Measurements from ENCODE around the gene TBX21.
A peak's percentile ranks its signal among the peaks of the same experiment; 100 is the strongest.
"Not testable (repeated sequence)": the region's sequence is repeated elsewhere in the genome, so short reads cannot be mapped to it uniquely, and the experiment has no call there.

Gene TBX21

DNA sequence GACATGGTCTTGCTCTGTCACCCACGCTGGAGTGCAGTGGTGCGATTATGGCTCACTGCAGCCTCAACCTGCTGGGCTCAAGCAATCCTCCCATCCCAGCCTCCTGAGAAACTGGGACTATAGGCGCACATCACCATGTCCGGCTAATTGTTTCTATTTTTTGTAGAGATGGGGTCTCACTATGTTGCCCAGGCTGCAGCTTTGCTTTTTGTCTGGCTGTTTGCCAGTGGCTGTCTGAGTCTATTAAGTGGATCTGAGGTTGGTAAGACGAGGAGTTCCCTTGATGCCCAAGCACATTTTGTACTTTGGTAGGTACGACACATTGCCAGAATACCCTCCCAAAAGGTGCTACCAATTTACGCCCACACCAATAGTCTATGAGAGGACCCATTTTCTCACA is 5.1 kb downstream of the TBX21 start:
- DNase-seq (ENCODE audit: insufficient read length) (no peak), FAIRE-seq (no peak)
- TF ChIP-seq POLR2A (IDR thresholded peaks at IDR 0.05; ENCODE audit: low read depth, low read length) = no peak
- TF ChIP-seq POLR2AphosphoS5 (IDR thresholded peaks at IDR 0.05; ENCODE audit: low read depth, low read length) = no peak
- TF ChIP-seq TAF1 (IDR thresholded peaks at IDR 0.05; ENCODE audit: borderline replicate concordance, low read depth, low read length) = no peak

- DNase-seq (ENCODE audit: insufficient read length) (no peak), FAIRE-seq (no peak)
- no peak for TF ChIP-seq TAF1 (IDR thresholded peaks at IDR 0.05; ENCODE audit: borderline replicate concordance, low read depth, low read length)
Observed at GRCh38 chr17:47739150-47739549, 6.1 kb downstream of the TBX21 start.

GRCh38 chr17:47739945-47740344 is 6.9 kb downstream of the TBX21 start:
- FAIRE-seq; DNase-seq (ENCODE audit: insufficient read length): not testable (repeated sequence)

DNA sequence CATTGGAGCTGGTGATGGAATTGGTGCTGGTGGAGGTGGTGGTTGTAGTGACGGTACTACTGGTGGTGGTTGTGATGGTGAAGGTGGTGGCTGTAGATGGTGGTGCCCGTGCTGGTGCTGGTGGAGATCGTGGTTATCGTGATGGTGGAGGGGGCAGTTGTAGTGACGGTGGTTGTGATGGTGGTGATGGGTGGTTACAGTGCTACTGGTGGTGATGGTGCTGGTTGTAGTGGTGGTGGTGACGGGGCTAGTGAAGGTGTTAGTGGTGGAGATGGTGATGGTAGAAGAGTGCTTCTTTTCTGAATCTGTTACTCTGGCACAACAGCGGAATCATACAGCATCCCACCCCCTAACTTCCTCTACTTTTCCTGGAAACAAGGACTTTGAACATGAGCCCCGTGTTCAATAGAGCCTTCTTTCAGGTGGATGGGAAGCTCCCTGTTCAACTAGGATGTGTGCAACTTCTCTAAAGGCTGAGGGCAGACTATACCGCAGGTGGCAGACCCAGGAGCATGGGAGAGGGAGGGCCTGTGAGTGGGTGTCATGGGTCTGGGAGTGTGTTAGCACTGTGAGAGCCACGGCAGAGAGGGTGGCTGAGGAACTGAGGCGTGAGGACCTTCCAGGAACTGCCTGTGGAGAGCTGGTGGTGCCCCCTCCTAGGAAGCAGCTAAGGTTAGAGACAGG is 8.2 kb downstream of the TBX21 start:
- FAIRE-seq (no peak), DNase-seq (ENCODE audit: insufficient read length) (no peak)
- TF ChIP-seq POLR2A (IDR thresholded peaks at IDR 0.05; ENCODE audit: low read depth, low read length) = no peak
- no peak for TF ChIP-seq TAF1 (IDR thresholded peaks at IDR 0.05; ENCODE audit: borderline replicate concordance, low read depth, low read length)
- TF ChIP-seq POLR2AphosphoS5 (IDR thresholded peaks at IDR 0.05; ENCODE audit: low read depth, low read length) = no peak

DNA sequence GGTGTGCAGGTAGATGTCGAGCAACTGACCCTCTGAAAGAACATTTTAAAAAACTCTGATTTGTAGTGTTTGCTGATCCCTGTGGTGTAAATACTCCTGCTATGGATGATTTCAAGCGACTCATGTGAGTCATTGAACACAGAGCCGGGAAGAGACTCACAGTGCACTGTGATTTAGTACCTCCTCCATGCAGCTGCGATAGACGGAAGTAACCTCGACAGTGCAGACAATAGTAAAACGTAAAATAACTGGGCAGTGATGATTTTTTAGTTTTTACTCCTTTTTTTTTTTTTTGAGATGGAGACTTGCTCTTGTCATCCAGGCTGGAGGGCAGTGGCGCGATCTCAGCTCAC is 8.7 kb downstream of the TBX21 start:
- TF ChIP-seq TAF1 (IDR thresholded peaks at IDR 0.05; ENCODE audit: borderline replicate concordance, low read depth, low read length) (no peak), POLR2AphosphoS5 (IDR thresholded peaks at IDR 0.05; ENCODE audit: low read depth, low read length) (no peak)
- no peak for FAIRE-seq
- no peak for DNase-seq (ENCODE audit: insufficient read length)

GRCh38 chr17:47742319-47743181 is 9.5 kb downstream of the TBX21 start:
- FAIRE-seq (no peak), DNase-seq (ENCODE audit: insufficient read length) (peak; percentile 38)
- no peak for TF ChIP-seq TAF1 (IDR thresholded peaks at IDR 0.05; ENCODE audit: borderline replicate concordance, low read depth, low read length)
- TF ChIP-seq POLR2AphosphoS5 (IDR thresholded peaks at IDR 0.05; ENCODE audit: low read depth, low read length) = no peak
- no peak for TF ChIP-seq POLR2A (IDR thresholded peaks at IDR 0.05; ENCODE audit: low read depth, low read length)

DNA sequence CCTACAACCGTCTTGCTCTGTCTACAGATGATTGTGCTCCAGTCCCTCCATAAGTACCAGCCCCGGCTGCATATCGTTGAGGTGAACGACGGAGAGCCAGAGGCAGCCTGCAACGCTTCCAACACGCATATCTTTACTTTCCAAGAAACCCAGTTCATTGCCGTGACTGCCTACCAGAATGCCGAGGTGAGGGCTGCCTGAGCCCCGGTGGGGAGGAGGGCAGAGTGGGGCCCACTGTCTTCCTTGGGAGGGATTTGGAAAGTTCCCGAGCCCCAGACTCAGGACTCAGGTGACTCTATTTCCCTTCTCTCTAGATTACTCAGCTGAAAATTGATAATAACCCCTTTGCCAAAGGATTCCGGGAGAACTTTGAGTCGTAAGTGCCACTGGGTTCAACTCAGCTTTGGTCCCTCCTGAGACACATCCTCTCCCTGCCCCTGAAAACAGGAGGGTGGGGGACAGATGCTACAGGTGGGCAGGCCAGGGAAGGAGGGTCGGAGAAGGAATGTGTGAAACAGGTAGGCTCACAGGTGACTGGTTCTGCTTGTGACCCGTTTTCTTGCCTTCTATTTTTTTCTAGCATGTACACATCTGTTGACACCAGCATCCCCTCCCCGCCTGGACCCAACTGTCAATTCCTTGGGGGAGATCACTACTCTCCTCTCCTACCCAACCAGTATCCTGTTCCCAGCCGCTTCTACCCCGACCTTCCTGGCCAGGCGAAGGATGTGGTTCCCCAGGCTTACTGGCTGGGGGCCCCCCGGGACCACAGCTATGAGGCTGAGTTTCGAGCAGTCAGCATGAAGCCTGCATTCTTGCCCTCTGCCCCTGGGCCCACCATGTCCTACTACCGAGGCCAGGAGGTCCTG is 11.4 kb downstream of the TBX21 start:
- TF ChIP-seq POLR2A (IDR thresholded peaks at IDR 0.05; ENCODE audit: low read depth, low read length) = no peak
- no peak for TF ChIP-seq TAF1 (IDR thresholded peaks at IDR 0.05; ENCODE audit: borderline replicate concordance, low read depth, low read length)
- TF ChIP-seq POLR2AphosphoS5 (IDR thresholded peaks at IDR 0.05; ENCODE audit: low read depth, low read length) = no peak
- DNase-seq (ENCODE audit: insufficient read length) = no peak
- FAIRE-seq = no peak

DNA sequence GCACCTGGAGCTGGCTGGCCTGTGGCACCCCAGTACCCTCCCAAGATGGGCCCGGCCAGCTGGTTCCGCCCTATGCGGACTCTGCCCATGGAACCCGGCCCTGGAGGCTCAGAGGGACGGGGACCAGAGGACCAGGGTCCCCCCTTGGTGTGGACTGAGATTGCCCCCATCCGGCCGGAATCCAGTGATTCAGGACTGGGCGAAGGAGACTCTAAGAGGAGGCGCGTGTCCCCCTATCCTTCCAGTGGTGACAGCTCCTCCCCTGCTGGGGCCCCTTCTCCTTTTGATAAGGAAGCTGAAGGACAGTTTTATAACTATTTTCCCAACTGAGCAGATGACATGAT is 12.0 kb downstream of the TBX21 start:
- DNase-seq (ENCODE audit: insufficient read length) = no peak
- no peak for FAIRE-seq
- TF ChIP-seq POLR2A (IDR thresholded peaks at IDR 0.05; ENCODE audit: low read depth, low read length) = no peak
- TF ChIP-seq POLR2AphosphoS5 (IDR thresholded peaks at IDR 0.05; ENCODE audit: low read depth, low read length) = no peak

DNA sequence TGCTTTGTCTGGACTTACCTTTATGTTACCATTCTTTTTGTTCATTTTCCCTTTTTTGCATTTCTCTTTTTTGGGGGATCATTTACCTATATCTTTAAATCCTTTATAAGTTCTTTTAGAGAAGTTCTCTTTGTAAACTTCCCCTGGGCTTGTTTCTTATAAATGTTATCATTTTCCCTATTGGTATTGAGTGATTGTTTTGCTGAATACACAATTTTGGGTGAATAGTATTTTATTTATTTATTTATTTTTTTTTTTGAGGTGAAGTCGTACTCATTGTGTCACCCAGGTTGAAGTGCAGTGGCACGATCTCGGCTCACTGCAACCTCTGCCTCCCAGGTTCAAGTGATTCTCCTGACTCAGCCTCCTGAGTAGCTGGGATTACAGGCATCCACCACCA is 18.4 kb downstream of the TBX21 start:
- DNase-seq (ENCODE audit: insufficient read length) (no peak), FAIRE-seq (no peak)
- no peak for TF ChIP-seq POLR2A (IDR thresholded peaks at IDR 0.05; ENCODE audit: low read depth, low read length)
- TF ChIP-seq TAF1 (IDR thresholded peaks at IDR 0.05; ENCODE audit: borderline replicate concordance, low read depth, low read length) = no peak
- TF ChIP-seq POLR2AphosphoS5 (IDR thresholded peaks at IDR 0.05; ENCODE audit: low read depth, low read length) = no peak

- no peak for TF ChIP-seq POLR2A (IDR thresholded peaks at IDR 0.05; ENCODE audit: low read depth, low read length)
Observed at GRCh38 chr17:47757386-47757785, 24.4 kb downstream of the TBX21 start.

GRCh38 chr17:47760409-47761140 is 27.5 kb downstream of the TBX21 start:
- TF ChIP-seq POLR2A (IDR thresholded peaks at IDR 0.05; ENCODE audit: low read depth, low read length) (no peak), POLR2AphosphoS5 (IDR thresholded peaks at IDR 0.05; ENCODE audit: low read depth, low read length) (no peak), TAF1 (IDR thresholded peaks at IDR 0.05; ENCODE audit: borderline replicate concordance, low read depth, low read length) (no peak)
- FAIRE-seq (no peak), DNase-seq (ENCODE audit: insufficient read length) (no peak)

More at GRCh38 chr17:47757386-47757785, 24.4 kb downstream of the TBX21 start:
- no peak for DNase-seq (ENCODE audit: insufficient read length)
- FAIRE-seq = no peak

Data from GM12892 (cell line).